Erythroblast (primary cell): ENCODE data around the gene SLMAP.

Experiments used
- GATA1 ChIP-seq: IDR thresholded peaks from 2 replicates; pipeline ENCODE4 v1.6.1; 2011; ENCODE audit warnings: low read depth, mild to moderate bottlenecking, control low read depth, low read length, moderate library complexity
- POLR2A ChIP-seq: IDR thresholded peaks from 2 replicates; pipeline ENCODE4 v1.6.1; 2011; ENCODE audit warnings: mild to moderate bottlenecking, low read length

- TF ChIP-seq POLR2A, result no peak
- no peak for TF ChIP-seq GATA1
Measured at GRCh38 chr3:57753016-57753415, 3.1 kb upstream of the SLMAP start.
